HG03135 (cell line): ENCODE measurements around the gene IGF1R.

Source experiments
- ATAC-seq: cut with Tn5 transposase; IDR thresholded peaks from one replicate; pipeline ENCODE4 v1.9.1; 2021; ENCODE audit warnings: mild to moderate bottlenecking, moderate library complexity; ENCODE audit not compliant: unreplicated experiment

The IGF1R gene

DNA sequence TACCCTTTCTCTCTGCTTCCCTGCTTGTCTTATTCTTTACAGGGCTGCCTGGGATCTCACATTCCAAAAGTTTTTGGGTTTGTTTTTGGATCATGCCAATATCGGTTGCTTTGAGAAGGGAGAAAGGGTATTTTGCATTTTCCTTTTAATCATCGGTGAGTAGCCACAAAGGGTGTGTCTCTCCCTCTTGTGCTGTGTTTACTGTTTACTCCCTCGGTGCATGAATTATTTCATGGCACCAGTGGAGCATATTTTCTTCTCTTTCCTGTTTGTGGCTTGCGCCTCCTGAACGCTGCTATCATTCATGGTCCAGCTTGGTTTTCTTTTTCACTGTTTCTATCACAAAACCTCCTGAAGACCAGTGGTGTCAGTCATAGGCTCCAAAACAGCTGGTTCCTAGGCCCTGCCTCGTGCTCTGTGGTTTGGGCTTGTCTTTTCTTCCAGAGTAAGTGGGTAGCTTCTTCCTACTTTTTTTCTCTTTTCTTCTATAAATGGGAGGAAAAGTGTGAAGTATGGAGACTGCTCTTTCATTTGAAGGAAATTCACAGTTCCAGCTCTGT, 54.9 kb downstream of the IGF1R start:
- ATAC-seq = no peak

DNA sequence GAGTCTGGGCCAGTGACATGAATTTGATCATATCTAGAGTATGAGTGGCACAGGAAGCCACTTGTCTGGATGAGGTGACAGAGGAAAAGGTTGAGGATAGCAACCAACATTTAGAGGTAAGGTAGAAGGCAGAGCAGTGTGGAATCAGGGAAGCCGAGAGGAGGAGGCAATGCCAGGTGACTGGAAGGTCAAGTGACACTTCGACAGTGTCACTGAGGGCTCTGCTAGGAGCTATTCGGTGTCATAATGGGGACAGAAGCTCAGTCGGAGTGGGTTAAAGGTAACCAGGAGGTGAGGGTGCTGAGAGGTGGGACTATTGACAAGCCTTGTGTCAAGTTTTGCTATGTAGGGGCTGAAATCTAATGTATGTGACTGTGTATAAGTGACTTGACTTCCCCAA, 56.7 kb downstream of the IGF1R start:
- ATAC-seq = no peak

DNA sequence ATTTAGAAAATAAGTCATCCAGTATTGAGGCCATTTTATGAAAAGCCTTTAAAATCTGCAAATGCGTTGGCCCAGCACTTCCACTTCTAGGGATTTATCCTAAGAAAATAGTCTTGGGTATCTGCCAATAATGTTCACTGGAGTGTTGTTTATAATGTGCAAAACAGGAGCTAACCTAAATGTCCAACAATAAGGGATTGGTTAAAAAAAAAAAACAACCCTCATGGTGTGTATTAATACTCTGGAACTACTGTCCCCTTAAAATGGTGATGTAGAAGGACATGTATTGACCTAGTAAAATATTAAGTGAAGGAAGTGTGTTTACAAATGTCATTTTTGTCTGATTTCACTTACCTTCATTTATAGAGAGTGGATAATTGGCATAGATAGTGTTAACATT, 58.0 kb downstream of the IGF1R start:
- ATAC-seq = no peak

DNA sequence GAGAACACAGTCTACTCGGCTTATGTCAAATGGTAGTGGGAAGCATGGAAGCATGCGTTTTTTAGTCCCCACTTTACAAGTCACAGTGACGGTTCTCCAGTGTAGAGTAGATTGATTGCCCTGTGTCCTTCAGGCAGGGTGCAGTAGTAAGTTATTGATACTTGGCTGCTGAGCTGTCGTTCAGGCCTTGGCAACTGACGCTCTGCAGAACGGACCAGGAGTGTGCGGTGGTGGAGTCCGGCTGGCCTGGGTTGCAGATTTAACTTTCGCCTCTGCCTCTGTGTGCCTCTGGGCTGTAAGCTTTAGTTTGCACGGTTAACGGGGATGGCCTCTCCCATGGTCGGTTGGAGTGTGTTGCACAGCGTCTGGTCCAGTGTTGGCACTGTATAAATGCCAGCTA, 58.6 kb downstream of the IGF1R start:
- no peak for ATAC-seq

DNA sequence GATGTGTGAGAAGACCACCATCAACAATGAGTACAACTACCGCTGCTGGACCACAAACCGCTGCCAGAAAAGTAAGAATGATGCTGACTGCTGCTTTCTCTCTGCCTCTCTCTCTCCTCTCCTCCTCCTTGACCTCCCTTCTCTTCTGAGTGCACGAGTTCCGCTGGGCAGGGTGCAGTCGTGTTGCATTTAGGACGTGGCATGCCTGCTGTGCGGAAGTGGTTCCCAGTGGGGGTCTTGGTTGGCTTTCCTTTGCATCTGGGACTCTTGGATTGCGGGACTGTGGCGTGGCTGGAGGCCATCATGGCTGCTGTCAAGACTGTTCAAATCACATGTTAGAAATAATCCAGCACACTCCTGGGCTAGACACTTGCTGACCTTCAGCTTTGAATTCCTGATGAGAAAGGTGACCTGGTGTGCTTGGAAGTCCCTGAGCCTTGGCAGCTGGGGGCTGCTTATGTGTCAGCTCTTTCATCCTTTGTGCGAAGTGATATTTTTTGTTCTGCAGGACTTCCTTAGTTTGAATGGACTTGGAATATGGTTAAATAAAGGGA, 59.8 kb downstream of the IGF1R start:
- ATAC-seq = no peak

DNA sequence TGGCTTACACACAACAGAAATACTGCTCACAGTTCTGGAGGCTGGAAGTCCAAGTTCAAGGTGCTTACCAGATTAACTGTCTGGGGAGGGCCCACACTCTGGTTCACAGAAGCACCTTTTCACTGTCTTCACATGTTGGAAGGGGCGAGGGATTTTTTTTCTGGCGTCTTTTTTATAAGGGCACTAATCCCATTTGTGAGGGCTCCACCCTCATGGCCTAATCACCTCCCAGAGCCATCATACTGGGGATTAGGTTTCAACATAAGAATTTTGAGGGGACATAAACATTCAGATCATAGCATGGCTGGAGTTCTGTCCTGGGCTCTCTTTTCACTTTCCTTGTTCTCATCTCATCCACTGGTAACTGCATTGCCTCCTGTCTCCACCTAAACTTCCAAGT, 63.5 kb downstream of the IGF1R start:
- ATAC-seq = no peak

DNA sequence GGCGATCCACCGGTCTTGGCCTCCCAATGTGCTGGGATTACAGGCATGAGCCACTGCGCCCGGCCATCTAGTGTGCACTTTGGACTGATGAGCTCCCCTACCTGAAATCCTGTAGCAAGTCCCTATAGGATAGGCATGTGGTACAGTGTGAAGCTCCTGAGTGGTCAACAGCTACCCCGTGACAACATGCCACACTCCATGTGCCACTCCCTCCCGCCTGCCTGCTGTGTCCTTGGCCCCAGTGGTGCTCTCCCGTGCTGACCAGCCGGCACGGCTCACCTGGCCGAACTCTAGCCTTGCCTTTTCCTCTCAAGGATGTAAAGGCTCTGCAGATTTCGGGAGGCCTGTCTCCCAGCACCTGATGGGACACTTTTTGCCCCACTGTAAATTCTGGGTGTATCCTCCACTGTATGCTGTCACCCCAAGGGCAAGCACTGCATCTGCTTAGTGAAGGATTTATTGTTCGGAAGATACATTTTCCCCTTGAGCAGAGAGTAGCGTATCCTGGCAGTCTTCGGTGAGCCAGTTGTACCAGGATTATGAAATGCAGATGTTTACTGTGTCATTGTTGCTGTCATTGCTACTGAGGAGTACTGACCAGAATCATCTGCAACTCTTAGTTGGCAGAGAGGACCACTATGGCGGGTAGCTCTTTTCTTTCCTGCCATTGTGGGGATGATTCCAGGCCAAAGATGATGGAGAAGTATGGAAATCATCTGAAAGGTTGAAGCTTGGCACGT, 64.7 kb downstream of the IGF1R start:
- ATAC-seq = no peak

DNA sequence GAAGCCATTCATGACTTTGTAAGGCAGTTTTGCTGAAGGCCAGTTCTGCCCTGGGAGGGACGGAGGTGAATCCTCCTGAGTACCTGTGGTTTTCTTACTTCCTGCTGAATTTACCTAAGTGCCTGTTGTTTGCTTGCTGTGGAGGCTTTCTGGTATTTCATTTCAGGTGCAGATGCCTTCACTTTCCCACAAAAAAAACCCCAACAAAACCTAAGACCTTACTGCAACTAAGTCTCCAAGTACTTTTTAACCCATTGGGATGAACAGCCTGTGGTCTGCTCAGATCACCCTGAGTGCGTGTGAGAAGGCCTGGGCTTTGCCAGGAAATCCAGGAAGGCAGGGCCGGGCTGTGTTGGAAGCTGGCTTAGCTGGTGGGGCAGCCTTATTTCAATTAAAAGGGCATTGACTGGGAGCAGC, 65.3 kb downstream of the IGF1R start:
- ATAC-seq = no peak

DNA sequence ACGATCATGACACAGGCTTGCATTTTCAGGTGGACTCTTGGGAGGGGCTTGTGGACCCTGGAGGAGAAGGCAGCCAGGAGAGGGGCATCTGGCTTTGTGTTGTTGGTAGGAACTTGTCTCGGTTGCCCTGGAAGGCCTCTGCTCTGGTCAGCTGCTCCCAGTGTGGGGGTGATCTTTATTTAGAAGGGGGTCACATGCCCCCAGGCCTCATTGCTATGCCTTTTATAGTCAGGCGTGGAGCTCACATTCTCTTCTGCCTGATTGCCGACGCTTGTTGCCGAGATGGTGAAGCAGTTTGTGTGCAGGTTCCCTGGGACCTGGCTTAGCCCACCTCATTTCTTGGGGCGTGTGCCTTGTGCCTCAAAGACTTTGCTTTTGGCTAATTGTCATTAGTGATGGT, 66.6 kb downstream of the IGF1R start:
- ATAC-seq = no peak

DNA sequence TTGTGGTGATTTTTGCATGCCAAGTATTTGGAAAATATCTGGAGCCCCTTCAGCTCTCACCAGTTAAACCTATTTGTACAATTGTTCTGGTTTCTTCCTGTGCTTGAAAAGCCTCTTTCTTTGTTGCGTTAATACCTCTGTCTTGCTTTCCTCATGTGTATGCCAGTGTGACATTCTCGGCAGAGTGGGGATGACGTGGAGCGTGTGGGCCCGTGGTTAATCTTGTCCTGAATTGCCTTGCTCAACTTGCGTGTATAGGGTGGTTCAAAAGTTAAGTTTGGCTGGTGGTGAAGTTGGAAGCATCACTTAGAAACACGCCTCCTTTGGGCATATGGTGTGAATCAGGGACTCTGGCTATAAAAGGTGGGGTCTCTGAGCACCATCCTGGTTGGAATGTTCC, 67.1 kb downstream of the IGF1R start:
- no peak for ATAC-seq

DNA sequence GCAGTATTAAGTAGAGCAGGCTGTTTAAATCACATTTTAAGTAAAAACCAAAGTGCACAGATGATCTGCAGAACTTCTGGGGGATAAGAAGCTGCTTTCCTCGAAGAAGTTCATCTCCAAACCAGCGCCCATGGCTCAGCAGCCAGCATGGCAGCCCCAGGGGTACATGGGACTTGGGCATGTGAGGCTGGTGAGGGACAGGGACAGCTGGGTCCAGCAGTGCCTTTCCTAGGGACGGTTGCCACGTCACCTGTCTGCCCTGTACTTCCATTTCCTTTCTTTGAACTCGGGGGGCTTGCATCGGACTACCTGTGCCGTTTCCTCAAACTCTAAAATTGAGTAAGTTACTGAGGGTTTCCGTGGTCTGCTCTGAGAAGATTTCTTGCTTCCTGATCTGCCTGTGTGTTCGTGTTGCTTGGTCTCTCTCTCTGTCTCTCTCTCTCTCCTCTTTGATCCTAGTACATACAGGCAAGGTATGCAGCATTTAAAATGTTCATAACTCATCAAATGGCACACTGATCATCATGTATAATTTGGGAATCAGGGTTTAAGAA, 67.6 kb downstream of the IGF1R start:
- ATAC-seq = no peak

DNA sequence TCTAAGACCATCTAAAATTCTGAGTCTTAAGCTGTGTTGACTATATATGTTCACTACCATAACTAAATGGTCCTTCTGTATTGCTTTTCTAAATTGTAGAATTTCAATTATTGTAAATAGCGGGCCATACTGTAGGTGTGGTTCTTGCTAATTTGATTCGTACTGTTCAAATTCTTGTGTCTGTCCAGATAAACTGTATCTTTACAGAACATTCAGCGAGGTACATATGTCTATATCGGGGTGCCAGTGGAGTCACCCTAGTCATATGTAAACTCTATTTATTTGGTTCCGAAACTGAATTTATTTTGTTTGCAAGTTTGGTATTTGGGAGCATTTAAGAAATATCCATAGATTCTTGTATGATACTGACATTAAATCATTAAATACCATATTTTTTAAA, 69.0 kb downstream of the IGF1R start:
- ATAC-seq = no peak

DNA sequence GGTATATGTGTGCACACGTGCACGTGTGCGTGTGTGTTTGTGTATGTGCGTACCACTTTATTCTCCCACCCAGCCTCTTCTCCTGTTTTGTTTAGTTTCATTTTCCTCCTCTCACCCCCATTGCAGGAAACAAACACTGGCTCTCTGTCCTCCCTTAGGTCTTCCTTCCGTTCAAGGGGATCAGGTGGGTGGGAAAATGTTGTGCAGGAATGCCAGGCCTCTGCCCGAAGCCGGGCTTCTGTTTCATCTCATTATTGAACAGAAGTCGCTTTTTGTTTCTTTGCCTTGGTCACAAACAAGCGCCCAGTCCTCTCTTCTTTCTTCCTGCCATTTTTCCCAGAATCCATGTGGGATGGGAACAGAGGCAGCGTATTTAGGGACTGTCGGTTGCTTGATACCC, 69.6 kb downstream of the IGF1R start:
- no peak for ATAC-seq

DNA sequence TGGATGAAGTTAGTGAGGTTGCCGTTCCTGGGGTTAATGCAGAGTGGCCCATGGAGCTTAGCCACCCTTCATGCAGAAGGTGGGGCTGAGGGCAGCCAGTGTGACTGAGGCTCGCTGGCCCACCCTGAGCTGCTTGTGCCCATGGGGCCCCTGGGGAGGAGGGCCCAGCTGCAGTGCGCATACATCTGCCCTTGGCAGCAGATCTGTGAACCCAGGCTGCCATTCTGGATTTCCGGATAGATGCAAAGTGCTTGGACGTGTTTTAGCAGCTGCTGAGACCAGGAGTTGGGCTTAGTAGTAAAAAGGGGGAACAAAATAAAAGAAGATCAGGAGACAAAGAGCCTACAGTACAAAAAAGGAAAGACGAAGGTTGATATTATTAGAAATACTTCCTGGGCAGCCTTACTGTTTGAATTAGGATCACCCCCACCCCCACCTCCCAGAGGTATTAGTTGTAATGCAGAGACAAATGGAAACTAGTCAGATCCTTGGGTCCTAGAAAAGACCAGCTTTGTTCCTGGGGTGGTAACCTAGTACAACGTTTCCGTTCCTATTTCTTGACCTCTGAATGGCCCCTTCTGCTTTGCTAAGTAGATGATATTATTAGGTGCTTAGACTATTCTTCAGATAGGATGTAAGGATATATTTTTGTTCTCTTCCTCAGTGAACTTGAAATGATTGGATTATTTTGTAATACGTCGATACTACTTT, 70.2 kb downstream of the IGF1R start:
- ATAC-seq = no peak

DNA sequence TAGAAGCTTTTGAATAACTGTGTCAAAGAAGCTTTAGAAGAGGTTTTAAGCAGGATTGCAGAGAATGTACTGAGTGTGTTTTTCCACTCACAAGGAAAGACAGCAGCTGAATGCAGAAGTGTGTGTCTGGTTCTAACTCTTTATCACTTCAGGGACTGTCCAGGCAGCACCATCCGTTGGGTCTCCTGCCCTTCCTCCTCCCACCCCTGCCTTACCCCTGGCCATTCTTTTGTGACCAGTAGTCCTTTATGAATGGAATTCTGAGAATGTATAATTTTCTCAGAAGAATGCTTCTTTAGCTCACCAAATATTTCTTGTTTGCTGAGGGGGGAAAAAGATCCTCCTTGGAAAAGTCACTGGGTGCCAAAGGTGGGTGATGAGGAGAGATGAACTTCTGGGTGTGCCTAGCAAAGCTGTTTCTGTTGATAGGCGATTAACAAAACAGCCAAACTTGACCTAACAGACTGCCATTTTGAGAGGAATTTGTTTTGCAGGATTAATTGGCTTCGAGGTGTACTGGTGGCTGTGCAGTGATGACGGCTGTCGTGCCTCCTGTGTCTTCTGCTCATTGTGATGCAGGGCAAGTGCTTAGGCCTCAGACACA, 70.9 kb downstream of the IGF1R start:
- no peak for ATAC-seq

DNA sequence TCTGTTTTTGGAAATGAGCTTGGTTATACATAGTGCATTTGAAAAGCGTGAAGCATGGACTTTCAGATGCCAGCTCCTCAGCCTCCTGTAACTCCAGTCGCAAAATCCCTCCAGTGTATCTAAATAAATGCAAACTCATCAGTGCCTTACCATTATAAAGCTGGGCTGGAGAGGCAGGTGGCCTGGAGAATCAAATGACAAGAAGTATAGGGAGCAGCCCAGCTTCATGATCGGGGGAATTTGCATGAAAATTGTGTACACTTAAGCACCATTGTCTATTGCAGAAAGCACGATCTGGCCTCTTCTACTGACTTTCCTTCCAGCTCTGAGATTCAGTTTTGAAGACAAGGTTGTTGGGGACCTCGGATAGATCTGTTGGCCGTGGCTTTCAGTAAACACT, 71.7 kb downstream of the IGF1R start:
- ATAC-seq = no peak

DNA sequence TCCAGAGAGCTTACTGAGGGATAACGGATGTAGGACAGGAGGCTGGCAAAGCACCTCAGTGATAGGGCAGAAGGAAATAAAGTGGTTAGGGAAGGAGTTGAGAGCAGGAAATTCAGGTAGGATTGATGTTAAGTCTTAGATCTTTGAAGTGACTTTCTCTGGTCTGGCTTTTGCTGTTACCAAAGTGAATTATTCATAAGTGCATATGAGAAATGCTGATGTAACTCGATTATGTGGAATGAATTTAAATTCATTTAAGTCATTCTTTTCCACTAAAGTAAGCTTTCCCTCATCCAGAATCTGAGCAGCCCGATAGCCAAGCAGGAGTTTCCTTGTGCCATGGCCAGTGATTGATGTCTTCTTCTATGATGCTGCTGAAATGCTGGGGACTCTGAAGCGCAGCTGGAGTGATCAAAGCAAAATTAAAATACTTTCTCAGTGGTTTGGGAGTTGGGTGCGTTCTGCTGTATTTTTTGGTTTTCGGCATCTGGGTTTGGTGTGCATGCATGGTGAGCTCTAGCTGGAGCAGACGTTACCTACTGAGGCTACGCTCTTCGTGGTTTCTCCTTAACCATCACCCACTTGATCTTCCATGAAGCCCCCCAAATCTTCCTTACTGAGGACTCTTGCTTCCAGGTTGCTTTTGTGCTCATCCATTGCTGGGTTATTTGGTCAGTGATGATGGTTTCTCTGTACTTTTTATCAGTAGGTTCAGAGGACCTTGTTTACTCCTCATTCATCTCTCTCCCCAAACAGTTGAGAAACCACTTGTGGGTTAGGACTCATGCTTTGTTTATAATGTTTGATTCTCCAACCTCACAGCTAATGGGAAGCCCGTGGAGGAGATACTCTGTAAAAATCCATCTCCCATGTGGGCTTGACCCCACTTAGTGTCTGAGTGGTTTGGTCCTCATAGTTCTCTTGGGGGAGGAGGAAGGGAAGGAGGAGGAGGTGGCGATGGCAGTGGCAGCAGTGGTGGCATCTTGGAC, 72.5 kb downstream of the IGF1R start:
- no peak for ATAC-seq

DNA sequence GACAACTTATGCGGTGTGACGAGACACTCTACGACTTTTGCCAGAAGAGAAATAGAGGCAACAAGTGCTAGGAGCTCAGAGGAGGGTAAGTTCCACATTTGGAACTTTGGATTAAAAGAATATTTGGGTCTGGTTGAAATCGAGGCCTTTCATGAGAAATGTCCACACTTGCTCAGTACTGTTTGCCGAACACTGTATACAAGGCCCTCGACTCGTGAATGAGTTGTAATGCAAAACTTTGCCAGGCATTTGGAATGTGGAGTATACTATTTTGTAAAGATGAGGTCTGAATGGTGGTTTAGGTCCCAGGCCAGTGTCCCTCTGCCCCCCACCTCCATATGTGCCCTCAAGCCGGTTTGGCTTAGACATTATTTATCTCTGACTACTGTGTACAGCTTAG, 73.9 kb downstream of the IGF1R start:
- ATAC-seq = no peak

DNA sequence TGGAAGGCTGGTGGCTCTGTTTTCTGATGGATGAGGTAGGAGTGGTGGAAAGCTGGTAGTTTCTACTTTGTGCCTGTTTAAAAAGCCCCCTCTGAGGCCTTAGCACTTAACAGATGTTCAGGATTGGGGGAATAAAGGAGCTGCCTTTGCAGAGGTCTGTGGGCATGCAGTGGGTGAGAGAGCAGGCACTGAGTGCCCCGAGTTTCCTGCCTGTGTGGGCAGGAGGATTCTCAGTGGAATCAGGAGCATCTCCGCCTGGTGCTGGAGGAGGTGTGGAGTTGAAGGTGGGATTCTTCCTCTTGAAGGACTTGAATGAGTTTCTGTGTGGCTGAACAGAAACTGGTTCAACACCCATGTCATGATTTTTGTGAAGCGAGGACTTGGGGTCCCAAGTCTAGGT, 74.3 kb downstream of the IGF1R start:
- no peak for ATAC-seq

DNA sequence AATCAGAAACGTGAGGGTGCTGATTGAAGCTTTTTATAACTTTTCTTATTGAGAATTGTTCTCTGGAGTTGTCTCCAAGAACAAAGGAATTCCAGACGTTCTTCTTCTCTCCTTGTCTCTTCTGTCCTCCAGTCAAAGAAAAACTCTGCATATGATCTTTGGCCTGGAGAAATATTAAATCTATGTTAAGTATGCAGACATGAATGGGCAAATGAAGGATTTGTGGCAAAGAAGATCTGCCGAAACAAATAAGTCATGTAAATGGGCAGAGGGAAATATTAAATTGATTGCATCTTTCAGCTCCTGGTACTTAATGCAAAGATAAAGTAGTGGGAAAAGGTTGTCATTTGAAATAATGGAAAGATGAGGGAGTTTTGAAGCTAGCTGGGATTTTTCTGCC, 74.9 kb downstream of the IGF1R start:
- ATAC-seq = no peak
